Measurements from ENCODE around the gene ADAP1. TPM values are rescaled to one million over a fixed set of nuclear protein-coding genes. Genes with fewer than 3 reads are reported as not detected.

ADAP1 gene
- total and polyA plus RNA-seq, 8 donors = 2.2 to 169 (median 22.6) TPM

DNA sequence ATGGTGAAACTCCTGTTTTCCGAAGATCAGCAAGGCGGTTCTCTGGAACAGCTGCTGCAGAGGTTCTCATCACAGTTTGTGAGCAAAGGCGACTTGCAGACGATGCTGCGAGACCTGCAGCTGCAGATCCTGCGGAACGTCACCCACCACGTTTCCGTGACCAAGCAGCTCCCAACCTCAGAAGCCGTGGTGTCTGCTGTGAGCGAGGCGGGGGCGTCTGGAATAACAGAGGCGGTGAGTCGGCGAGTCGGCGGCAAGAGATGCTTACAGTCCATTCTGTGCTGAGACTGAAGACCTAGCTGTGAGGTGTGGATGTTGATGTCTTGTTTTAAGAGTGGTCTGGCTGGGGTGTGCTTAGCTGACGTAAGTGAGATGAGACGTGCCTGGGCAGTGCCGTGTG lies 94.3 kb downstream of the ADAP1 start:
- Histone ChIP-seq H3K4me1 (peaks cover 8 to 32% (median 9%) of the 10 kb centered on the region in 4 donors), H3K4me3 (no peak overlapping the region), H3K27ac (peak overlapping the region in 1 of 5 donors; percentile 52), H3K27me3 (no peaks in the 10 kb centered on the region), H3K9me3 (no peaks in the 10 kb centered on the region), H3K36me3 (peaks cover 76 to 99% (median 98%) of the 10 kb centered on the region in 4 donors)
- no peak for DNase-seq
- intact Hi-C loops (cut with DNase I; ENCODE audit: low total_unique reads) = no loop called here
- 91 to 98% (median 97%) methylated on average over 20 to 21 of the region's 21 CpGs for WGBS, 5 donors
- TF ChIP-seq, protein P1, sequence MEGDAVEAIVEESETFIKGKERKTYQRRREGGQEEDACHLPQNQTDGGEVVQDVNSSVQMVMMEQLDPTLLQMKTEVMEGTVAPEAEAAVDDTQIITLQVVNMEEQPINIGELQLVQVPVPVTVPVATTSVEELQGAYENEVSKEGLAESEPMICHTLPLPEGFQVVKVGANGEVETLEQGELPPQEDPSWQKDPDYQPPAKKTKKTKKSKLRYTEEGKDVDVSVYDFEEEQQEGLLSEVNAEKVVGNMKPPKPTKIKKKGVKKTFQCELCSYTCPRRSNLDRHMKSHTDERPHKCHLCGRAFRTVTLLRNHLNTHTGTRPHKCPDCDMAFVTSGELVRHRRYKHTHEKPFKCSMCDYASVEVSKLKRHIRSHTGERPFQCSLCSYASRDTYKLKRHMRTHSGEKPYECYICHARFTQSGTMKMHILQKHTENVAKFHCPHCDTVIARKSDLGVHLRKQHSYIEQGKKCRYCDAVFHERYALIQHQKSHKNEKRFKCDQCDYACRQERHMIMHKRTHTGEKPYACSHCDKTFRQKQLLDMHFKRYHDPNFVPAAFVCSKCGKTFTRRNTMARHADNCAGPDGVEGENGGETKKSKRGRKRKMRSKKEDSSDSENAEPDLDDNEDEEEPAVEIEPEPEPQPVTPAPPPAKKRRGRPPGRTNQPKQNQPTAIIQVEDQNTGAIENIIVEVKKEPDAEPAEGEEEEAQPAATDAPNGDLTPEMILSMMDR (IDR thresholded peaks at IDR 0.05) = no peak
- TF ChIP-seq EP300 (IDR thresholded peaks at IDR 0.05) = no peak
- TF ChIP-seq POLR2AphosphoS5 (IDR thresholded peaks at IDR 0.05) = no peak
- no peak for TF ChIP-seq POLR2A (IDR thresholded peaks at IDR 0.05)

DNA sequence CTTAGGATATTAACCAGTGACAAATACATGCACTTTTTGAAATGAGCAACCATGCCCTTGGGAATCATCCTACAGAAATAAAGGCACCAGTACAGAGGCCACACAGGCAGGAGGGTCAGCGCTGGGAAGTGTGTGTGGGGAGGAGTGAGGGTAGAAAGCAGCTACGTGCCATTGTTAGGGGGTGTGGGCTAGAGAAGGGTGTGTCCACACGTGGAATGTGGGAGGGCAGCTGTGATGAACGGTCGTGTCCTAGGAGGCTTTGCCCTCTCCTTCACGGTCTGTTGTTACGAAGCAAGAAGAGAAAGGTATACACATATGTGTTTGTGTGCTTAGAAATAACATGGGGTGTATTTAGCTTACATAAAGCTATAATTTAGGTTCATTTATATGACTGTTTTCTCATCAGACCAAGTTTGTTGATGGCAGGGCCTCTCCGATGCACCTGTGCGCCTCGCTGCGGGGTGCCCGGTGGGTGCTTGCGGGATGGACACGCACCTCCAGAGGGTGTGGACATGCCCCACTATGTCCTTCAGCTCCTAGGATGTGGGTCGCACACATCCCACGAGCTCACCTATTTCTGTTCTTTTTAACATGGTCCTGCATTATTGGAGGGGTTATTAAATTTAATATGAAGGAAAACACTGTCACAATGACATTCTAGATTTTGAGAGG lies 95.0 kb downstream of the ADAP1 start:
- intact Hi-C loops (cut with DNase I; ENCODE audit: low total_unique reads) = no loop called here
- peaks cover 75 to 99% (median 99%) of the 10 kb centered on the region in 4 donors for H3K36me3 ChIP-seq

DNA sequence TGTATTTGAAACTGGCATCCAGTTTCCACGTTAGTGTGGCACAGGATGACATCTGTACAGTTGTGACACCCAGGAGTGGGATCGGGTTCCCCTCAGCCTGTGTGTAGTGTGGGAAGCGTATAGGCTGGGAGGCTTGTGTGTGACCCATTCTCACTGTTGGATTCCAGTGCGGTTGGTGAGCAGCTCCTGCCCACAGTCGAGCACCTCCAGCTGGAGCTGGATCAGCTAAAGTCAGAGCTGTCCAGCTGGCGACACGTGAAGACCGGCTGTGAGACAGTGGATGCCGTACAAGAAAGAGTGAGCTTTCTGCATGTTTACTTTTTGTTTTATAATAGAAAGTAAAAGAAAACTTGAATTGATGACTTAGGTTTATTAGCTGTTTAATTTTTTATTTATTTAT lies 96.8 kb downstream of the ADAP1 start:
- DNase-seq = no peak
- Histone ChIP-seq H3K36me3 (peaks cover 82 to 100% (median 100%) of the 10 kb centered on the region in 4 donors), H3K27ac (peak overlapping the region in 1 of 5 donors; percentile 18), H3K4me3 (no peak overlapping the region), H3K4me1 (peaks cover 8 to 32% (median 9%) of the 10 kb centered on the region in 4 donors), H3K9me3 (no peaks in the 10 kb centered on the region), H3K27me3 (no peaks in the 10 kb centered on the region)
- 73 to 87% (median 85%) methylated on average over 9 of the region's 9 CpGs for WGBS, 5 donors
- TF ChIP-seq, protein P1 (IDR thresholded peaks at IDR 0.05) = no peak
- TF ChIP-seq POLR2A (IDR thresholded peaks at IDR 0.05) (no peak), POLR2AphosphoS5 (IDR thresholded peaks at IDR 0.05) (no peak), EP300 (IDR thresholded peaks at IDR 0.05) (no peak)
- intact Hi-C loops (cut with DNase I; ENCODE audit: low total_unique reads) = no loop called here

More for the DNA sequence above, 95.0 kb downstream of the ADAP1 start:
- TF ChIP-seq POLR2A (IDR thresholded peaks at IDR 0.05) = no peak
- no peak for TF ChIP-seq POLR2AphosphoS5 (IDR thresholded peaks at IDR 0.05)
- no peak for TF ChIP-seq EP300 (IDR thresholded peaks at IDR 0.05)
- DNase-seq = peak in 1 of 2 donors; percentile 65
- no peak overlapping the region for H3K27ac ChIP-seq
- H3K9me3 ChIP-seq = no peaks in the 10 kb centered on the region
- H3K27me3 ChIP-seq = no peaks in the 10 kb centered on the region
- WGBS, 5 donors = 74 to 81% (median 74%) methylated on average over 16 of the region's 16 CpGs
- no peak overlapping the region for H3K4me3 ChIP-seq
- peaks cover 8 to 32% (median 9%) of the 10 kb centered on the region in 4 donors for H3K4me1 ChIP-seq

DNA sequence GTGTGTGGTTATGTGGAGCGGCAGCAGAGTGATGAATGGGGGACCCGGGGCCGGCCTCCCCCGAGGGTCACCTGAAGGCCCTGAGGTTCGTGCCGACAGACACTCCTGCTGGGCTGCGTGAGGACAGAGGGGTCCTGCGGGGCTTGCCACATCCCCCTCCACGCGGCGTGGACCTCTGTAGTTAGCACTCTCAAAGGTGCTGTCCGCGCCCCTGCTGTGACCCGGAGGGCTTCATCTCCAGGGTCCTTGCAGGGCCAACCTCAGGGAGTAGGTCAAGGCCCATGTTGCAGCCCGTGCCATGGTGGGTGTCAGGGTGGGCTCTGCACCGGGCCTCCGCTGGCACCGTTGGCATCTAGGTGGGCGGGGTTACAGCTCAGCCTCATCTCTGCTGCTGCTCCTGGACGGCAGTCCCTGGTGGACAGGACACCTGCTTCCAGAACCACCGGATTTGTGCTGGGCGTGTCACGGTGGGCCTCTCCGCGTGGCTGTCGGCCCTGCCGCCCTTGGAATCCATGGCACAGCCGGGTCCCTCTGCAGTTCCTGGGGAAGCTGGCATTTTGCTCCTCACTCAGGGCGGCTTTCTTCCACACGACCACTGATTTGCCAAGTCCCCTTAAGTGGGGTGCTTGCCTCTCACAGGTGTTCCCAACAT lies 97.9 kb downstream of the ADAP1 start:
- Histone ChIP-seq H3K9me3 (no peaks in the 10 kb centered on the region), H3K27me3 (no peaks in the 10 kb centered on the region), H3K4me1 (peaks cover 2 to 22% (median 6%) of the 10 kb centered on the region in 4 donors), H3K27ac (no peak overlapping the region), H3K4me3 (no peak overlapping the region), H3K36me3 (peaks cover 81 to 100% (median 100%) of the 10 kb centered on the region in 4 donors)
- 86 to 93% (median 90%) methylated on average over 23 to 30 of the region's 30 CpGs for WGBS, 5 donors
- no peak for TF ChIP-seq EP300 (IDR thresholded peaks at IDR 0.05)
- TF ChIP-seq, protein P1 (IDR thresholded peaks at IDR 0.05) = no peak
- no peak for TF ChIP-seq POLR2AphosphoS5 (IDR thresholded peaks at IDR 0.05)
- TF ChIP-seq POLR2A (IDR thresholded peaks at IDR 0.05) = no peak
- intact Hi-C loops (cut with DNase I; ENCODE audit: low total_unique reads) = no loop called here
- no peak for DNase-seq
